ENCODE measurements around the gene EMSY.
A peak's percentile ranks its signal among the peaks of the same experiment; 100 is the strongest.
"Not testable (repeated sequence)": the region's sequence is repeated elsewhere in the genome, so short reads cannot be mapped to it uniquely, and the experiment has no call there.

Gene EMSY

GRCh38 chr11:76574406-76574805 lies 129.6 kb downstream of the EMSY start:
- DNase-seq (ENCODE audit: low read depth), result no peak

- no peak for DNase-seq (ENCODE audit: low read depth)
Measured at GRCh38 chr11:76574879-76575278, 130.1 kb downstream of the EMSY start.

GRCh38 chr11:76577226-76577920 lies 132.6 kb downstream of the EMSY start:
- DNase-seq (ENCODE audit: low read depth), result no peak

- no peak for DNase-seq (ENCODE audit: low read depth)
Measured at GRCh38 chr11:76577921-76578653, 133.3 kb downstream of the EMSY start.

- no peak for DNase-seq (ENCODE audit: low read depth)
Measured at GRCh38 chr11:76578654-76579055, 133.8 kb downstream of the EMSY start.

- DNase-seq (ENCODE audit: low read depth), result no peak
Measured at GRCh38 chr11:76579056-76579751, 134.4 kb downstream of the EMSY start.

GRCh38 chr11:76579752-76580151 lies 134.9 kb downstream of the EMSY start:
- DNase-seq (ENCODE audit: low read depth), result no peak

- not testable (repeated sequence) for DNase-seq (ENCODE audit: low read depth)
Measured at GRCh38 chr11:76582471-76582870, 137.7 kb downstream of the EMSY start.

- peak; percentile 36 for DNase-seq (ENCODE audit: low read depth)
Measured at GRCh38 chr11:76587820-76588454, 143.1 kb downstream of the EMSY start.

GRCh38 chr11:76588455-76589325 lies 143.9 kb downstream of the EMSY start:
- no peak for DNase-seq (ENCODE audit: low read depth)

- DNase-seq (ENCODE audit: low read depth), result no peak
Measured at GRCh38 chr11:76589477-76589876, 144.7 kb downstream of the EMSY start.

- no peak for DNase-seq (ENCODE audit: low read depth)
Measured at GRCh38 chr11:76589964-76590950, 145.4 kb downstream of the EMSY start.

GRCh38 chr11:76591416-76591815 lies 146.6 kb downstream of the EMSY start:
- no peak for DNase-seq (ENCODE audit: low read depth)

- no peak for DNase-seq (ENCODE audit: low read depth)
Measured at GRCh38 chr11:76592025-76592914, 147.5 kb downstream of the EMSY start.

- DNase-seq (ENCODE audit: low read depth), result no peak
Measured at GRCh38 chr11:76592961-76593360, 148.1 kb downstream of the EMSY start.

- not testable (repeated sequence) for DNase-seq (ENCODE audit: low read depth)
Measured at GRCh38 chr11:76595091-76595490, 150.3 kb downstream of the EMSY start.

- no peak for DNase-seq (ENCODE audit: low read depth)
Measured at GRCh38 chr11:76596652-76597051, 151.8 kb downstream of the EMSY start.

- DNase-seq (ENCODE audit: low read depth), result no peak
Measured at GRCh38 chr11:76597533-76598425, 153.0 kb downstream of the EMSY start.
